ENCODE data around the gene GPRC5A. TPM values are rescaled to one million over a fixed set of nuclear protein-coding genes. Genes with fewer than 3 reads are reported as not detected.

Gene GPRC5A
- total and polyA plus RNA-seq, 2 of the 4 experiments (the other 2 are of a cell fraction) = 49.6 to 201 TPM

- ChIA-PET POLR2A (ENCODE audit: unreplicated experiment) (no interaction called here), CTCF (no interaction called here)
- in situ Hi-C loops (cut with MboI; ENCODE audit: low sequenced_read_pairs) (loop anchor here (25.0 kb wide), 1 partner anchor 1534 kb away; no protein-coding TSS in a partner anchor), dilution Hi-C loops (cut with HindIII; ENCODE audit: low sequenced_read_pairs, unreplicated experiment) (no loop called here), intact Hi-C loops (cut with micrococcal nuclease) (no loop called here)
- H4K8ac ChIP-seq (ENCODE audit: low read depth in 2 of 2, low read length in 2 of 2) = no peak overlapping the region
- no peak overlapping the region for H2AFZ ChIP-seq (replicated peaks; ENCODE audit: low read length, poor library complexity)
- no peak overlapping the region for H3K9ac ChIP-seq (ENCODE audit: low read depth, low read length)
- H3K9me1 ChIP-seq (ENCODE audit: insufficient read depth, low read length) = no peaks in the 10 kb centered on the region
- no peak overlapping the region for H3K4me2 ChIP-seq (ENCODE audit: low read depth, low read length)
- no peaks in the 10 kb centered on the region for H3K79me1 ChIP-seq (ENCODE audit: low read depth in 1 of 2, low read length in 2 of 2)
- BruUV-seq (replicated peaks) = no TSS peak
- H2AK5ac ChIP-seq (ENCODE audit: low read depth, low read length) = no peak overlapping the region
- DNase-seq = no peak
- H3K27me3 ChIP-seq (ENCODE audit: control insufficient read depth, insufficient read depth, low read length) = no peaks in the 10 kb centered on the region
- TF ChIP-seq USF2 (IDR thresholded peaks at IDR 0.05; ENCODE audit: low read depth, low read length) (no peak), RCOR1 (IDR thresholded peaks at IDR 0.05; ENCODE audit: insufficient replicate concordance, low read length) (no peak), RFX5 (IDR thresholded peaks at IDR 0.05; ENCODE audit: low read depth, low read length) (no peak), POLR2A (IDR thresholded peaks at IDR 0.05; ENCODE audit: low read depth, low read length) (no peak), SMC3 (IDR thresholded peaks at IDR 0.05; ENCODE audit: low read depth, low read length) (no peak), RAD21 (IDR thresholded peaks at IDR 0.05; ENCODE audit: low read length) (no peak), MXI1 (IDR thresholded peaks at IDR 0.05; ENCODE audit: borderline replicate concordance, low read depth, low read length) (no peak), CHD1 (IDR thresholded peaks at IDR 0.05; ENCODE audit: low read depth, low read length) (no peak), FOS (IDR thresholded peaks at IDR 0.05; ENCODE audit: low read depth, low read length) (no peak), BHLHE40 (IDR thresholded peaks at IDR 0.05; ENCODE audit: low read depth, low read length) (no peak), MAZ (IDR thresholded peaks at IDR 0.05; ENCODE audit: borderline replicate concordance, low read depth, low read length) (no peak), ELK1 (IDR thresholded peaks at IDR 0.05; ENCODE audit: borderline replicate concordance, low read depth, low read length) (no peak), NFE2L2 (IDR thresholded peaks at IDR 0.05; ENCODE audit: low read depth, low read length) (no peak), CEBPB (IDR thresholded peaks at IDR 0.05; ENCODE audit: low read depth, low read length) (no peak), MAFK (IDR thresholded peaks at IDR 0.05; ENCODE audit: low read depth, low read length) (no peak), CTCF (conservative IDR thresholded peaks at IDR 0.05; ENCODE audit: low read depth, low read length) (no peak)
- H2BK20ac ChIP-seq (ENCODE audit: low read depth, low read length) = no peak overlapping the region
- no peak overlapping the region for H3K27ac ChIP-seq (ENCODE audit: insufficient read depth, low read length)
- no peak overlapping the region for H2AK9ac ChIP-seq (replicated peaks; ENCODE audit: low read depth, low read length, poor library complexity)
- H3K4me1 ChIP-seq (ENCODE audit: control insufficient read depth, insufficient read depth, low read length) = no peaks in the 10 kb centered on the region
- no peaks in the 10 kb centered on the region for H3K36me3 ChIP-seq (ENCODE audit: control insufficient read depth, insufficient read depth, low read length)
- no peak overlapping the region for H3K4ac ChIP-seq (ENCODE audit: low read depth, low read length)
- no CpG with 5 or more reads among the region's 3 CpGs for WGBS, 2 experiments (ENCODE audit: extremely low coverage in 2 of 2, insufficient read length in 1 of 2)
- H2BK15ac ChIP-seq (ENCODE audit: low read depth, low read length) = no peak overlapping the region
- no peaks in the 10 kb centered on the region for H4K20me1 ChIP-seq (ENCODE audit: insufficient read depth, low read length)
- H4K91ac ChIP-seq (ENCODE audit: insufficient read depth, low read depth, low read length) = no peak overlapping the region
- H3K4me3 ChIP-seq (ENCODE audit: insufficient read depth, low read depth, low read length) = no peak overlapping the region
- H4K5ac ChIP-seq (ENCODE audit: low read depth, low read length) = no peak overlapping the region
- no peak overlapping the region for H2BK5ac ChIP-seq (ENCODE audit: low read depth, low read length, poor library complexity, severe bottlenecking)
- H3K23ac ChIP-seq (ENCODE audit: low read depth, low read length) = no peak overlapping the region
- no peak for ATAC-seq (ENCODE audit: low read depth)
- H3K56ac ChIP-seq (ENCODE audit: extremely low read depth, insufficient read depth, low read length) = no peak overlapping the region
- H3K18ac ChIP-seq (ENCODE audit: low read depth, low read length) = no peak overlapping the region
- H3K14ac ChIP-seq (replicated peaks; ENCODE audit: low read depth, low read length) = no peak overlapping the region
- H3K9me3 ChIP-seq (ENCODE audit: control insufficient read depth, insufficient read depth, low read length) = no peaks in the 10 kb centered on the region
- H2BK120ac ChIP-seq (ENCODE audit: low read depth, low read length) = no peak overlapping the region
These were observed 37.9 kb upstream of the GPRC5A start for GRCh38 chr12:12853435-12853834.
